HG03196 (cell line): ENCODE results near the gene BBS5.
"Not testable (repeated sequence)": the region's sequence is repeated elsewhere in the genome, so short reads cannot be mapped to it uniquely, and the experiment has no call there.

Experiments
- ATAC-seq: cut with Tn5 transposase; IDR thresholded peaks from one replicate; pipeline ENCODE4 v1.9.1; 2021; ENCODE audit not compliant: unreplicated experiment

The BBS5 gene

GRCh38 chr2:169485650-169486138 lies 6.4 kb downstream of the BBS5 start:
- no peak for ATAC-seq

GRCh38 chr2:169486487-169486886 lies 7.2 kb downstream of the BBS5 start:
- no peak for ATAC-seq

GRCh38 chr2:169490834-169491233 lies 11.5 kb downstream of the BBS5 start:
- ATAC-seq = no peak

- ATAC-seq = no peak
Observed at GRCh38 chr2:169491378-169491777, 12.1 kb downstream of the BBS5 start.

GRCh38 chr2:169493360-169493759 lies 14.1 kb downstream of the BBS5 start:
- no peak for ATAC-seq

GRCh38 chr2:169495310-169495928 lies 16.1 kb downstream of the BBS5 start:
- ATAC-seq = no peak

GRCh38 chr2:169504651-169505050 lies 25.4 kb downstream of the BBS5 start:
- ATAC-seq = no peak

- ATAC-seq = no peak
Observed at GRCh38 chr2:169507698-169508097, 28.4 kb downstream of the BBS5 start.

GRCh38 chr2:169509298-169509885 lies 30.1 kb downstream of the BBS5 start, which contains the start of gene KLHL41:
Gene KLHL41, plus strand, starts transcription at chr2:169509702. Its CDS starts 77 bp downstream, at chr2:169509779.
- ATAC-seq = no peak

GRCh38 chr2:169509955-169510354 lies 30.7 kb downstream of the BBS5 start:
- ATAC-seq = no peak

- no peak for ATAC-seq
Observed at GRCh38 chr2:169510496-169510895, 31.2 kb downstream of the BBS5 start.

GRCh38 chr2:169511818-169512217 lies 32.5 kb downstream of the BBS5 start:
- ATAC-seq = no peak

GRCh38 chr2:169512525-169512924 lies 33.2 kb downstream of the BBS5 start:
- ATAC-seq = no peak

- ATAC-seq = no peak
Observed at GRCh38 chr2:169513094-169513493, 33.8 kb downstream of the BBS5 start.

- no peak for ATAC-seq
Observed at GRCh38 chr2:169513926-169514325, 34.6 kb downstream of the BBS5 start.

- ATAC-seq = not testable (repeated sequence)
Observed at GRCh38 chr2:169514758-169515157, 35.5 kb downstream of the BBS5 start.

GRCh38 chr2:169516488-169516995 lies 37.2 kb downstream of the BBS5 start:
- not testable (repeated sequence) for ATAC-seq

- ATAC-seq = no peak
Observed at GRCh38 chr2:169520896-169521295, 41.6 kb downstream of the BBS5 start.

GRCh38 chr2:169523681-169524080 lies 44.4 kb downstream of the BBS5 start:
- ATAC-seq = no peak

GRCh38 chr2:169525434-169525833 lies 46.1 kb downstream of the BBS5 start:
- ATAC-seq = no peak

- no peak for ATAC-seq
Observed at GRCh38 chr2:169526451-169526850, 47.2 kb downstream of the BBS5 start.

GRCh38 chr2:169528271-169528701 lies 49.0 kb downstream of the BBS5 start:
- ATAC-seq = peak; percentile 72
